Neural progenitor cell (in vitro differentiated cells): Measurements from ENCODE around the gene C17orf113. TPM values are rescaled to one million over a fixed set of nuclear protein-coding genes. Genes with fewer than 3 reads are reported as not detected.

Experiments
- DNase-seq: peaks from one replicate; pipeline ENCODE4 v3.0.0-alpha.2; 2016; ENCODE audit warnings: low spot score
- H2AFZ ChIP-seq: fragments of 200-600 bp; sonication (generic); replicated peaks from 2 replicates; pipeline ENCODE4 v1.6.1; 2016; ENCODE audit warnings: antibody characterized with exemption
- H3F3A ChIP-seq: fragments of 200-600 bp; sonication (generic); 2 replicates; pipeline ENCODE4 v1.6.1; 2016; ENCODE audit warnings: antibody characterized with exemption, low read depth
- H3K27ac ChIP-seq: fragments of 200-600 bp; sonication (generic); 2 replicates; pipeline ENCODE4 v1.5.1; 2016; ENCODE audit warnings: mild to moderate bottlenecking
- H3K27me3 ChIP-seq: fragments of 200-600 bp; sonication (generic); 2 replicates; pipeline ENCODE4 v1.6.1; 2016; ENCODE audit warnings: mild to moderate bottlenecking, moderate library complexity
- H3K36me3 ChIP-seq: fragments of 200-600 bp; sonication (generic); 2 replicates; pipeline ENCODE4 v1.5.1; 2016
- H3K4me1 ChIP-seq: fragments of 200-600 bp; sonication (generic); 2 replicates; pipeline ENCODE4 v1.6.1; 2016; ENCODE audit warnings: mixed run types
- H3K4me2 ChIP-seq: fragments of 200-600 bp; sonication (generic); 2 replicates; pipeline ENCODE4 v1.6.1; 2016
- H3K4me3 ChIP-seq: fragments of 200-600 bp; sonication (generic); 2 replicates; pipeline ENCODE4 v1.5.1; 2016
- H3K79me2 ChIP-seq: fragments of 200-600 bp; sonication (generic); 2 replicates; pipeline ENCODE4 v1.6.1; 2016; ENCODE audit warnings: low read depth
- H3K9ac ChIP-seq: fragments of 200-600 bp; sonication (generic); 2 replicates; pipeline ENCODE4 v1.6.1; 2016
- H3K9me3 ChIP-seq: fragments of 200-600 bp; sonication (generic); 2 replicates; pipeline ENCODE4 v1.5.1; 2016; ENCODE audit warnings: low read depth
- H4K20me1 ChIP-seq: fragments of 200-600 bp; sonication (generic); 2 replicates; pipeline ENCODE4 v1.6.1; 2016; ENCODE audit warnings: low read depth
- H3K27ac Mint-ChIP-seq: 3 replicates; pipeline ENCODE4 v1.8.0; 2021; ENCODE audit warnings: mixed read lengths
- H3K27me3 Mint-ChIP-seq: 2 replicates; pipeline ENCODE4 v1.8.0; 2022; ENCODE audit warnings: low read depth, mild to moderate bottlenecking, inconsistent platforms, moderate library complexity, mixed read lengths; ENCODE audit not compliant: insufficient read depth
- H3K36me3 Mint-ChIP-seq: 3 replicates; pipeline ENCODE4 v1.8.0; 2021; ENCODE audit warnings: mixed read lengths
- H3K4me1 Mint-ChIP-seq: 3 replicates; pipeline ENCODE4 v1.8.0; 2021; ENCODE audit warnings: mixed read lengths
- H3K4me3 Mint-ChIP-seq: 3 replicates; pipeline ENCODE4 v1.8.0; 2021; ENCODE audit warnings: mild to moderate bottlenecking, moderate library complexity, mixed read lengths
- H3K9me3 Mint-ChIP-seq: 3 replicates; pipeline ENCODE4 v1.8.0; 2020; ENCODE audit warnings: mixed read lengths
- EZH2 ChIP-seq: fragments of 200-600 bp; sonication (generic); IDR thresholded peaks from 2 replicates; pipeline ENCODE4 v1.6.1; 2017; ENCODE audit warnings: antibody characterized with exemption, mild to moderate bottlenecking, moderate library complexity
- EZH2phosphoT487 ChIP-seq: fragments of 200-600 bp; sonication (generic); IDR thresholded peaks from 2 replicates; pipeline ENCODE4 v1.6.1; 2017; ENCODE audit warnings: antibody characterized with exemption
- total RNA-seq: library from RNA; depleted of rRNA; stranded (reverse); fragments of >200 nt; gene quantifications from 2 replicates; pipeline ENCODE4 v1.2.3, GENCODE V29; 2015; ENCODE audit warnings: low replicate concordance
- TF ChIP-seq, protein P1 (sequence below): fragments of 200-600 bp; sonication (generic); IDR thresholded peaks from 2 replicates; pipeline ENCODE4 v1.5.1; 2017; ENCODE audit warnings: antibody characterized with exemption, mild to moderate bottlenecking

C17orf113 gene
- total RNA-seq, 1 donor from 2014 or later = 2.2 TPM

DNA sequence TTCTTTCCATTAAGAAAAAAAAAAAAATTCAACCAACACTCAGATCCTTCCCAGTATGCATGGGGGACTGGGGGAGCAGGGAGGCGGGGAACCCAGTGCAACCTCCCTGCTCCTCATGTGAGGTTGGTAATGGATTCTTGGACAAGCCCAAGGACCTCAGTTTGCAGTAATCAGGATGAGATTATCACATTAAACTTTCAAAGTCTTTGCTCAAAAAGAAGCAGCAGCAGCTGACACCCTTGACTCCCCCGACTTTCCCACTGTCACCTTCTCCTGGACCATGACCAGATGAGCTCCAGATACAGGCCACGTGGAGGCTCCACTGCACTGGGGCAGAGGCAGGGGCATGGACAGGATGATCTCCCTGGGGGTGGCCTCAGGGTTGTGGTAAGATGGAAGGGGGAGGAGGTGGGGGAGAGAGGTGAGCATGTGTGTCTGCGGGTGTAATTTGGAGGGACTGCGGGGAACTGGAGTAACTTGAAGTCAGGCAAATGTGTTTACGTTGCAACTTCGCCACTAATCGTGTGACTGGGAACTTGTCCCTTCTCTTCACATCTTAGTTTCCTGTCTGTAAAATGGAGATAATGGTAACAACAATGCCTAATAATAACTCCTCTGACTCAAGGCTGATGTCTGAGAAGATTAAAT is 28.1 kb upstream of the C17orf113 start:
- Histone ChIP-seq H3F3A (peaks cover 2% of the 10 kb centered on the region), H3K27me3 (peaks cover 5% of the 10 kb centered on the region), H3K79me2 (no peaks in the 10 kb centered on the region), H3K36me3 (no peaks in the 10 kb centered on the region), H3K4me3 (no peak overlapping the region), H3K27ac (no peak overlapping the region), H4K20me1 (no peaks in the 10 kb centered on the region), H3K9me3 (no peaks in the 10 kb centered on the region), H2AFZ (no peak overlapping the region), H3K9ac (no peak overlapping the region), H3K4me2 (no peak overlapping the region), H3K4me1 (peaks cover 9% of the 10 kb centered on the region)
- TF ChIP-seq, protein P1, sequence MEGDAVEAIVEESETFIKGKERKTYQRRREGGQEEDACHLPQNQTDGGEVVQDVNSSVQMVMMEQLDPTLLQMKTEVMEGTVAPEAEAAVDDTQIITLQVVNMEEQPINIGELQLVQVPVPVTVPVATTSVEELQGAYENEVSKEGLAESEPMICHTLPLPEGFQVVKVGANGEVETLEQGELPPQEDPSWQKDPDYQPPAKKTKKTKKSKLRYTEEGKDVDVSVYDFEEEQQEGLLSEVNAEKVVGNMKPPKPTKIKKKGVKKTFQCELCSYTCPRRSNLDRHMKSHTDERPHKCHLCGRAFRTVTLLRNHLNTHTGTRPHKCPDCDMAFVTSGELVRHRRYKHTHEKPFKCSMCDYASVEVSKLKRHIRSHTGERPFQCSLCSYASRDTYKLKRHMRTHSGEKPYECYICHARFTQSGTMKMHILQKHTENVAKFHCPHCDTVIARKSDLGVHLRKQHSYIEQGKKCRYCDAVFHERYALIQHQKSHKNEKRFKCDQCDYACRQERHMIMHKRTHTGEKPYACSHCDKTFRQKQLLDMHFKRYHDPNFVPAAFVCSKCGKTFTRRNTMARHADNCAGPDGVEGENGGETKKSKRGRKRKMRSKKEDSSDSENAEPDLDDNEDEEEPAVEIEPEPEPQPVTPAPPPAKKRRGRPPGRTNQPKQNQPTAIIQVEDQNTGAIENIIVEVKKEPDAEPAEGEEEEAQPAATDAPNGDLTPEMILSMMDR = no peak
- TF ChIP-seq EZH2 = no peak
- no peak for TF ChIP-seq EZH2phosphoT487
- H3K9me3 Mint-ChIP-seq = no peaks in the 10 kb centered on the region
- H3K27ac Mint-ChIP-seq = no peak overlapping the region
- peaks cover 11% of the 10 kb centered on the region for H3K27me3 Mint-ChIP-seq
- DNase-seq = no peak
- H3K4me3 Mint-ChIP-seq = no peak overlapping the region
- H3K36me3 Mint-ChIP-seq = no peaks in the 10 kb centered on the region
- peaks cover 10% of the 10 kb centered on the region for H3K4me1 Mint-ChIP-seq

DNA sequence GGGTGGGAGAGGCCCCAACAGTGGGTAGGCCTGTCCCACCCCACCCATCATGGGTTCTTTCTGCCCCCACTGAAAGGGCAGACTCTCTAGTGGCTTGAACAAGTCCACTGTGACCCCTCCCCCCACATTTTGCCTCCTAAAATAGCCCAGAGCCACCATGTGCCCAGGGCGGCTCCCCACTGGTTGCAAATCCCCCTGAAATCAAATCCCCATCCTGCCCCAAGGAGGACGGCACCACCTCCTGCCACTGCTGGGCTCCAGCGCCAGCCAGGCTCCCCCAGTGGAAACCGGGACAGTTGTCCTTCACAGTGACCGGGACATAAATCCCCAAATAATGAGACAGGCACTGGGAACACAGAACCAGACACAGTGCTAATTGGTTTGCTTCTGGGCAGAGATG is 27.4 kb upstream of the C17orf113 start:
- H3K27ac Mint-ChIP-seq = no peak overlapping the region
- no peaks in the 10 kb centered on the region for H3K36me3 Mint-ChIP-seq
- Histone ChIP-seq H3K27ac (no peak overlapping the region), H3K27me3 (peaks cover 12% of the 10 kb centered on the region), H3K79me2 (no peaks in the 10 kb centered on the region), H4K20me1 (no peaks in the 10 kb centered on the region), H3K4me1 (peaks cover 9% of the 10 kb centered on the region), H3K36me3 (no peaks in the 10 kb centered on the region), H3K9me3 (no peaks in the 10 kb centered on the region), H3K4me2 (no peak overlapping the region), H2AFZ (peak overlapping the region; percentile 38), H3K9ac (no peak overlapping the region), H3K4me3 (no peak overlapping the region), H3F3A (peaks cover 5% of the 10 kb centered on the region)
- peaks cover 12% of the 10 kb centered on the region for H3K4me1 Mint-ChIP-seq
- H3K9me3 Mint-ChIP-seq = no peaks in the 10 kb centered on the region
- TF ChIP-seq, protein P1 = no peak
- TF ChIP-seq EZH2 (no peak), EZH2phosphoT487 (no peak)
- H3K27me3 Mint-ChIP-seq = peaks cover 17% of the 10 kb centered on the region
- no peak overlapping the region for H3K4me3 Mint-ChIP-seq
- no peak for DNase-seq

DNA sequence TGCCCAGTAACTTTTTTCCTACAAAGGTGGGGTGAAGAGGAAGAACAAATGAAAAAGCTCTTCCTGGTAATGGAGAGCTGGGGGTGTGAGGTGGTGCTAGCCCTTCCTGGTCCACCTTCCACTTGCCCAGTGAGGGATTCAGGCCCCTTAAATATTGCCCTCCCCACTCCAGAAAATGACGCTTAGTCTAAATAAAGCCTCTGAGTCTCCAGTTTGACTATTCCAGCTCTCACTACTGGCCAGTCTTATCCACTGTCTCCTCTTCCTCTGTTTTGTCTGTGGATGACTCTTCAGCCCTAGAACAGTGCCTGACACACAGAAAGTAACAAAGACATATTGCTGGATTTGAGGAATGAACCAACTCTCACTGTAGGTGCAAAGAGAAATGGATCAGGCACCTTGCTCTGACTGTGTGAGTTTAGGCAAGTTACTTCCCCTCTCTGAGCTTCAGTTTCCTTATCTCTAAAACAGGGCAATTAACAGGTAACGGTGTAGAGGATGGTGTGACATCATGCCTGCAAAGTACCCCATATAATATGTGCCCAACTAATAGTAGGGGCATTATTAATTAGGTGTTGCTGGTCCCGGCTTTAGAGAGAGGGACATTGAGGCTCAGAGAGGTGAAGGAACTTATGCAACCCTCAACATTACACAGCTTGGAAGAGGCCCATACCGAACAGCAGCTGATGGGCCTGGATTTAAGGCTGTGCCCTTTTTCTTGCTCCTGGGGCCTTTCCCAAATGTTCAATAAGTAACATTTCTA is 26.6 kb upstream of the C17orf113 start:
- Histone ChIP-seq H4K20me1 (no peaks in the 10 kb centered on the region), H3K36me3 (no peaks in the 10 kb centered on the region), H3K79me2 (no peaks in the 10 kb centered on the region), H3K9ac (no peak overlapping the region), H3K27ac (no peak overlapping the region), H3K27me3 (peaks cover 20% of the 10 kb centered on the region), H3F3A (peaks cover 5% of the 10 kb centered on the region), H2AFZ (no peak overlapping the region), H3K9me3 (no peaks in the 10 kb centered on the region), H3K4me2 (no peak overlapping the region), H3K4me3 (no peak overlapping the region), H3K4me1 (peaks cover 12% of the 10 kb centered on the region)
- no peak for TF ChIP-seq EZH2
- no peak for DNase-seq
- H3K27me3 Mint-ChIP-seq = peaks cover 20% of the 10 kb centered on the region
- H3K27ac Mint-ChIP-seq = no peak overlapping the region
- no peak overlapping the region for H3K4me3 Mint-ChIP-seq
- H3K4me1 Mint-ChIP-seq = peaks cover 12% of the 10 kb centered on the region
- no peaks in the 10 kb centered on the region for H3K9me3 Mint-ChIP-seq
- no peaks in the 10 kb centered on the region for H3K36me3 Mint-ChIP-seq

- Histone ChIP-seq H4K20me1 (no peaks in the 10 kb centered on the region), H3F3A (peaks cover 5% of the 10 kb centered on the region), H2AFZ (no peak overlapping the region), H3K4me1 (peaks cover 12% of the 10 kb centered on the region), H3K79me2 (no peaks in the 10 kb centered on the region), H3K9me3 (no peaks in the 10 kb centered on the region), H3K36me3 (no peaks in the 10 kb centered on the region), H3K9ac (no peak overlapping the region), H3K4me2 (no peak overlapping the region), H3K27me3 (peaks cover 30% of the 10 kb centered on the region), H3K4me3 (no peak overlapping the region), H3K27ac (no peak overlapping the region)
- no peak for TF ChIP-seq EZH2phosphoT487
- TF ChIP-seq, protein P1 = no peak
- no peak for TF ChIP-seq EZH2
- Mint-ChIP-seq H3K4me1 (peaks cover 12% of the 10 kb centered on the region), H3K27ac (no peak overlapping the region), H3K27me3 (peaks cover 29% of the 10 kb centered on the region), H3K9me3 (no peaks in the 10 kb centered on the region), H3K4me3 (peak overlapping the region; percentile 22), H3K36me3 (no peaks in the 10 kb centered on the region)
- DNase-seq = no peak
These were observed 25.4 kb upstream of the C17orf113 start for GRCh38 chr17:42075789-42076188.
